ENCODE results near the gene PRKCZ. TPM values are rescaled to one million over a fixed set of nuclear protein-coding genes. Genes with fewer than 3 reads are reported as not detected.

The PRKCZ gene
- total RNA-seq, 1 experiment from 2014 or later = 36.0 TPM

GRCh38 chr1:2081326-2081885, 31.2 kb downstream of the PRKCZ start:
- no peaks in the 10 kb centered on the region for H3K4me1 ChIP-seq (replicated peaks; ENCODE audit: insufficient read depth)
- H3K79me2 ChIP-seq (ENCODE audit: low read depth) = no peaks in the 10 kb centered on the region
- no peaks in the 10 kb centered on the region for H3K9me2 ChIP-seq (ENCODE audit: insufficient read depth)
- H3K27me3 ChIP-seq (ENCODE audit: insufficient read depth, low read depth) = no peaks in the 10 kb centered on the region
- H2AFZ ChIP-seq = no peak overlapping the region
- no peak overlapping the region for H3K4me3 ChIP-seq
- no peaks in the 10 kb centered on the region for H4K20me1 ChIP-seq (ENCODE audit: insufficient read depth)
- intact Hi-C loops (cut with micrococcal nuclease; ENCODE audit: unreplicated experiment) = no loop called here
- H3K27ac ChIP-seq = no peak overlapping the region
- no peaks in the 10 kb centered on the region for H3F3A ChIP-seq (ENCODE audit: insufficient read depth, low read depth)
- H3K9me3 ChIP-seq (ENCODE audit: insufficient read depth, low read depth) = peaks cover 4% of the 10 kb centered on the region; the same call in 1 of the 2 replicates
- ChIA-PET CTCF (no interaction called here), POLR2A (ENCODE audit: unreplicated experiment) (no interaction called here)
- TF ChIP-seq EZH2 (IDR thresholded peaks at IDR 0.05; ENCODE audit: low read depth) (no peak), CTCF (conservative IDR thresholded peaks at IDR 0.05) (no peak)
- BruUV-seq (replicated peaks) = no TSS peak
- no peak for DNase-seq
- no peaks in the 10 kb centered on the region for H3K36me3 ChIP-seq (ENCODE audit: low read depth)
- H3K4me2 ChIP-seq = no peak overlapping the region

GRCh38 chr1:2082064-2082463, 31.9 kb downstream of the PRKCZ start:
- Histone ChIP-seq H3K36me3 (ENCODE audit: low read depth) (no peaks in the 10 kb centered on the region), H3K79me2 (ENCODE audit: low read depth) (no peaks in the 10 kb centered on the region), H3K27me3 (ENCODE audit: insufficient read depth, low read depth) (no peaks in the 10 kb centered on the region), H3K4me3 (no peak overlapping the region), H4K20me1 (ENCODE audit: insufficient read depth) (no peaks in the 10 kb centered on the region), H3K27ac (no peak overlapping the region), H3K9me3 (ENCODE audit: insufficient read depth, low read depth) (peaks cover 4% of the 10 kb centered on the region; the same call in 1 of the 2 replicates), H2AFZ (no peak overlapping the region), H3F3A (ENCODE audit: insufficient read depth, low read depth) (no peaks in the 10 kb centered on the region), H3K4me1 (replicated peaks; ENCODE audit: insufficient read depth) (no peaks in the 10 kb centered on the region), H3K4me2 (no peak overlapping the region), H3K9me2 (ENCODE audit: insufficient read depth) (no peaks in the 10 kb centered on the region)
- no peak for DNase-seq
- CTCF ChIA-PET = no interaction called here
- no TSS peak for BruUV-seq (replicated peaks)
- POLR2A ChIA-PET (ENCODE audit: unreplicated experiment) = no interaction called here
- intact Hi-C loops (cut with micrococcal nuclease; ENCODE audit: unreplicated experiment) = no loop called here
- TF ChIP-seq CTCF (conservative IDR thresholded peaks at IDR 0.05) (no peak), EZH2 (IDR thresholded peaks at IDR 0.05; ENCODE audit: low read depth) (no peak)

- Histone ChIP-seq H3K9me2 (ENCODE audit: insufficient read depth) (no peaks in the 10 kb centered on the region), H3K27me3 (ENCODE audit: insufficient read depth, low read depth) (no peaks in the 10 kb centered on the region), H3K4me3 (no peak overlapping the region), H4K20me1 (ENCODE audit: insufficient read depth) (no peaks in the 10 kb centered on the region), H3F3A (ENCODE audit: insufficient read depth, low read depth) (no peaks in the 10 kb centered on the region), H2AFZ (no peak overlapping the region), H3K36me3 (ENCODE audit: low read depth) (no peaks in the 10 kb centered on the region), H3K79me2 (ENCODE audit: low read depth) (no peaks in the 10 kb centered on the region), H3K4me1 (replicated peaks; ENCODE audit: insufficient read depth) (no peaks in the 10 kb centered on the region), H3K27ac (no peak overlapping the region), H3K4me2 (no peak overlapping the region), H3K9me3 (ENCODE audit: insufficient read depth, low read depth) (no peaks in the 10 kb centered on the region; the same call in 1 of the 2 replicates)
- intact Hi-C loops (cut with micrococcal nuclease; ENCODE audit: unreplicated experiment) = no loop called here
- TF ChIP-seq CTCF (conservative IDR thresholded peaks at IDR 0.05) (no peak), EZH2 (IDR thresholded peaks at IDR 0.05; ENCODE audit: low read depth) (no peak)
- BruUV-seq (replicated peaks) = no TSS peak
- no peak for DNase-seq
- ChIA-PET POLR2A (ENCODE audit: unreplicated experiment) (no interaction called here), CTCF (no interaction called here)
These were observed 33.5 kb downstream of the PRKCZ start for GRCh38 chr1:2083666-2084065.

Measured in PC-9 (cell line).